Measurements from ENCODE around the gene MAPK8IP3.
"Not testable (repeated sequence)": the region's sequence is repeated elsewhere in the genome, so short reads cannot be mapped to it uniquely, and the experiment has no call there.

Gene MAPK8IP3

DNA sequence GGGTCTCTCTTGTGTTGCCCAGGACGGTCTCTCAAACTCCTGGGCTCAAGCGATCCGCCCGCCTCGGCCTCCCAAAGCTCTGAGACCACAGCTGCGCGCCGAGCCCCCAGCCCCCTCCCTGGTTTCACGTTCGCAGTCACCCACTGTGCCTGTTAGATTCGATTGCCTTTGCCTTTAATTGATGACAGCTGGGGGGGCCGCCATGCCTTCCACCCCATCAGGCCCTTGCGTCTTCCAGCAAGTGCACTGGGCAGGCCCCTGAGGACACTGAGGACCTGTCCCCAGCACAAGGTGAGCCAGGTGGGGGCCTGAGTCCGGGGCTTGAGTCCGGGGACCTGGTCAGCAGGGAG, 84.2 kb downstream of the MAPK8IP3 start:
- no peak for DNase-seq

DNA sequence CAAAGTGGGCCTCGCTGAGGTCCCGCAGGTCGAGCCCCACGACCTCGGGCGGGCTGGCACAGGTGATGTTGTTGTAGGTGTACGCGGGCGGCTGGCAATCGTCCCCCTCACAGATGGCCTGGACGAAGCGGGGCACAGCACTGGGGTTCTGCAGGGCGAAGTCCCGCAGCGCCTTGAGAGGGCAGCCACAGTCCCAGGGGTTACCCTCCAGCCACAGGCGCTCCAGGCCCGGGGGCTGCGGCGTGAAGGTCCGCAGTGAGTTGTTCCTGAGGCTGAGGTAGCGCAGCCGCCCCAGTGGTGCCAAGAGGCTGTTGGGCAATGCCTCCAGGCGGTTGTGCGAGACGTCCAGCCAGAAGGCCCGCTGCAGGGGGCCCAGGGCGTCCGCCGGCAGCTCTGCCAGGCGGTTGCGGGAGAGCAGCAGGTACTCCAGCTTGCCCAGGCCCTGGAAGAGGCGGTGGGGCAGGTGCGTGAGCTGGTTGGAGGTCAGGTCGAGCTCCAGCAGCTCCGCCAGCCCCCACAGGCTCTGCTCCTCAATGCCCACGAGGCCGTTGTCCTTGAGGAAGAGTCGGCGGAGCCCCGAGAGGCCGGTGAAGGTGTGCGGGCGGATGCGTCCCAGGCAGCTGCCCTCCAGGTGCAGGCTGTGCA, 84.7 kb downstream of the MAPK8IP3 start:
- DNase-seq = no peak

DNA sequence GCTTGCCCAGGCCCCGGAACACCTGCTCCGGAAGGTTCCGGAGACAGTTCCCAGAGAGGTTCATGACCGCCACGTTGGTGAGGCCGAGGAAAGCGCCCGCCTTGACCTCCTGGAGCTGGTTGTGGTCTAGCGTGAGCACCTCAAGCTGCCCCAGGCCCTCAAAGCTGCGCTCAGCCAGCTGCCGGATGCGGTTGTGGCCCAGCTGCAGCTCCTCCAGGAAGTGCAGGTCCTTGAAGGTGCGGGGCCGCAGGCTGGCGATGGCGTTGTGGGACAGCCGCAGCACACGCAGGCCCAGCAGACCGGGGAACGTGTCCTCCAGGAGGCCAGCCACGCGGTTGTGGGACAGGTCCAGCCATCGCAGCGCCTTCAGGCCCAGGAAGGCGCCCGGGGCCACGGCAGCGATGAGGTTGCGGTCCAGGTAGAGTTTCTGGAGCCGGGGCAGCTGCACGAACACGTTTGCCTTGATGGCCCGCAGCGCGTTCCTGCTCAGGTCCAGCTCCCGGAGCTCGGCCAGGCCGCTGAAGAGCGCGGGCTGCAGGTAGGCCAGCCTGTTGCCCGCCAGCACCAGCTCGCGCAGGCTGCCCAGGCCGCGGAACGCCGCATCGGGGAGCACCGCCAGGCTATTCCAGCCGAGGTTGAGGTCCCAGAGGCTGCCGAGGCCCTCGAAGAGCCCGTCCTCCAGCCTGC, 85.4 kb downstream of the MAPK8IP3 start:
- no peak for DNase-seq

DNA sequence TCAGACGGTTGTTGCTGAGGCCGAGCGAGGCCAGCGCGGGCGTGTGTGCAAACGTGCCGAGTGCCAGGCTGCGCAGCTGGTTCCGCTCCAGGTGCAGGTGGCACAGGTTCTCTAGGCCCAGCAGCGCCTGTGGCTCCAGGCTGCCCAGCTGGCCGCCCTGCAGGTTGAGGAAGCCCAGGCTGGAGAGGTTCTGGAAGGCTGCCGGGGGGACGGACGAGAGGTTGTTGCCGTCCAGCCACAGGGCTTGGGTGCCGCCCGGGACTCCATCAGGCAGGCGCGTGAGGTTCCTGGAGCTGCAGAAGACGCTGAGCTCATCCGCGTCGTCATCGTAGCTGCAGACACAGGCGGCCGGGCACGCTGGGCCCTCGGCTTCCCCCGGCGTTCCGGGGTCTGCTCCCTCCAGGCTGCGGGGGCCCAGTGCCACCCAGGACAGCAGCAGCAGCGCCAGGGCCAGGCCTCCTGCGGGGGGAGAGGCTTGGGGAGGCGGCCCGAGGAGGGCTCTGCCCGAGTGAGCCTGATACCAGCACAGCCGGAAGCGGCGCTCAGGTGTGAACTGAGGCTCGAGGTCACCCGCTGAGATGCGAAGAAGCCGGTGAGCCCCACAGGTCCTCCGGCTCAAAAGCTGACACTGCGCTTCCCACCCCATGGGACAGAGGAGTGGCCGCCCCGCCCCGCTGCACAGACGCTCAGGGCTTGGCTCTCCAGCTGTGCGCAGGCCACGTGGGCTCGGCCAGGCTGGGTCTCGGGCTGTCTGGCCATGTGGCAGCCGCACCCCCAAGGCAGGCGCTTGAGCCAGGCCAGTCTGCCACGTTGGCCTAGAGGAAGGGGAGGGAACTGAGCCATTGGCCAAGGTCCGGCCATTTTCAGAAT, 86.2 kb downstream of the MAPK8IP3 start:
- no peak for DNase-seq

DNA sequence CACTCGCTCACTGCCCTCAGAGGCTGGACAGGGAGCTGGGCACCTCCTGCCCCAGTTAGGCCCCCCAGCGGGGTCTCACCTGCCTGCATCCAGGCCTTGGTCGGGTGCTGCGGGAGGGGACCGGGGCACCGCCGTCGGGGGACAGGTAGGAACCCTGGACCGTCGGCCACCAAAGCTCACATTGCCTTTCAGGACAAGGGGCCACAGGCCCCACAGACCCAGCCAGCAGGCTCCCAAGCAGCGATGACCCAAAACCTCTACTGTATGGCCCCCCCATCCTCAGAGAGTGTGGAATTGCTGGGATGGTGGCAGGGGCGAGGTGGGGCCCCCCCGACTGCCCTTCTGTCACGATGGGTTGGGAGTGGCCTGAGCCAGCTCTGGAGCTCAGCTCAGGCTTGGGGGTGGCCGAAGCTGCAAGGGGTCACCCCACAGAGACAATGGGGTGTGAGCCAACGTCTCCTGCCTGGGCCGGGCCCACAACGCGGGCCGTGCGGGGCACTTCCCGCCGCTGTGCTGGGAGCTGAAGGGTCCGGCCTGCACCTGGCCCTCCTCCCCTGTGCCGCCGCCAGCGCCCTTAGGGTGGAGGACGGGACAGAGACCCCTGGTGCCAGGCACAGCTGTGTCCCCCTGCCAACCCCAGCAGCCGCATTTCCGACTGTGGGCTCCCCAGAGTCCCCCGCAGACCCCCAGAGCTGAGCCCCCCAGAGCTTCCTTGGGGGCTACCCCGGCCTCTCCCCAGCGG, 87.0 kb downstream of the MAPK8IP3 start:
- DNase-seq = no peak

DNA sequence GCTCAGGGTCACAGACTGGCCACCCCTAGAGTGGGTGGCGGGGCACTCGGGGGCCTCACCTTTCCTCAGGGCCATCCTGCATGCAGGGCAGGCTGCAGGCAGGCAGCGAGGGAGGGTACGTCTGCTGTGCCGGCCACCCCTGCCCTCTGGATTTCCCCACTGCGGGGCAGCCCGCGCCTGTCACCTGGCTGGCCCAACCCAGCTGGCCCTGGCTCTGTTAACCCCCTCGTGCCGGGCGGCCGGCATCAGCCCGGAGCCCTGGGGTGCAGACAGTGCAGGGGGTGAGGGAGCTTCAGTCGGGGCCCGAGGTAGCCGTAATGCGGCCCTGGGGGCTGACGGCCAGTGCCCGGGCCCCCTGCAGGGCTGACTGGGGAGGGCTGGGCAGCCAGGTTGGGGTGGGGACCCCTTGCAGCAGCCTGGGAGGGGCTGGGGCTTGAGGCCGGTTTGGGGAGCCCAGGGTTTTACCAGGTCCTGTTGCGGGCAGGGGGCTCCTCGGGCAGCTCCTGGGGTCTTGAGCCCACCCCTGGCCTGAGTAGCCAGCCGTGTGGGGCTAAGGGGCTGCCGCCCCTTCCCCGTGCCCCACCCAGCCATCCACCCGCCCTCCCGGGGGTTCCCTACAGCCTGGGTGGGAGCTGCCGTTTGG, 87.7 kb downstream of the MAPK8IP3 start, which contains the start of gene IGFALS:
Gene IGFALS, minus strand, starts transcription at position 128 of the 643 bp plus-strand sequence. Its CDS starts 53 bp downstream, at position 75.
- DNase-seq = no peak

- no peak for DNase-seq
Observed at GRCh38 chr16:1794221-1794871, 88.4 kb downstream of the MAPK8IP3 start.

- DNase-seq = no peak
Observed at GRCh38 chr16:1794908-1795666, 89.1 kb downstream of the MAPK8IP3 start.

DNA sequence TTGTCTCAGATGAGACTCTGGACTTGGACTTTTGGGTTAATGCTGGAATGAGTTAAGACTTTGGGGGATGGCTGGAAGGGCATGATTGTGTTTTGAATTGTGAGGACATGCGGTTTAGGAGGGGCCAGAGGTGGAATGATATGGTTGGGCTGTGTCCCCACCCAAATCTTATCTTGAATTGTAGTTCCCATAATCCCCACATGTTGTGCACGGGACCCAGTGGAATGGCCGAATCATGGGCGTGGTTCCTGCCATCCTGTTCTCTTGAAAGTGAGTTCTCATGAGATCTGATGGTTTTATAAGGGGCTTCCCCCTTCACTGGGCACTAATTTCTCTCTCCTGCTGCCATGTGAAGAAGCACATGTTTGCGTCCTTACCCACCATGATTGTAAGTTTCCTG, 93.3 kb downstream of the MAPK8IP3 start:
- DNase-seq = not testable (repeated sequence)

DNA sequence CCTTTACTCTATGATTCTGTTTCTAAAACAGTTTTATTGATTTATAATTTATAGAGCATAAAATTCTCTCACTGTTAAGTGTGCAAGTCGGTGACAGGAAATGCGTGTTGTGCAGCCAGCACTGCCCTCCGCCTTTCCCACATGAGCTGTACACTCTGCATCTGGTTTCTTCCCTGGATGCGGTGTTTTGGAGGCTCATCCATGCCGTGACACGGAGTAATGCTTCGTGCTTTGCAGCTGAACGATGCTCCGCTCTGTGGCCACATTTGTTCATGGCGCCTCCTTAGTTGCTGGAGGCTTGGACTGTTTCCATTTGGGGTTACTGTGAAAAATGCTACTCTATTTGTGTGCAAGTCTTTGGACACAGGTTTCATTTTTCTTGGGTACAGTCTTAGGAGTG, 94.7 kb downstream of the MAPK8IP3 start:
- DNase-seq = no peak

DNA sequence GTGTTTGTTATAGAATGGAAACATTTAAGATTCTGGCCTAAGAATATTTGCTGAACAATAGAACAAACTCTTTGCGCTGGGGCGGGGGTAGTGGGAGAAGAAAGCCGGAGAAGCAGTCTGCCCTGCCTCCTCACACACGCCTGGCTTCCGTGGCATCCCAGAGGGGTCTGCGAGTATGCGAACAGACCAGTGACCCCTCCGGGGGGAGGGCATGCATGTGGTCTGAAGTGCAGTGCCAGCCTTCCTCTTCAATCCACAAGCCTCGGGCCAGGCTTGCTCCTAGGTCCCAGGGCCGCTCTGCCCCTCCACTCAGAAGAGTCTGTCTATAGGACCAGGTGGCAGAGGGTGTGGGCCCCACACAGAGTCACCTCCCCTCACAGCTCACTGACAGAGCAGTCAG, 101.6 kb downstream of the MAPK8IP3 start:
- no peak for DNase-seq

DNA sequence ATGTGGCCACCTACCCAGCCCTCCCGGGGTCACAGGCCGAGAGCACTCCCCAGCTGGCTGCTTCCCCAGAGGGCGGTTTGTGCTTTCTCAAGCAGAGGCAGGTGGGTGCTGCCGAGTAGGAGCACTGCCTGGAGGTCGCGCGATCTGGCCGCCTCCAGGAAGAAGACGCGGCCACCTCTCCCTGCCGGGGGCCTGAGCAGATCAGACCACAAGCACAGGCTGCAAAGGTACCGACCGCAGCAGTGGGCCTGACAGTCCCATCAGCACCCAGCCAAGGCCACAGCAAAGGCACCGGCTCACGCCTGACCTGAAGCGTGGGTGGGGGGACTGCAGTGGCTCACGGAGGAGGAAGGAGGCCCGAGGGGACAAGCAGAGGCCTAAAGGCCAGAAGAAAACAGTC, 102.7 kb downstream of the MAPK8IP3 start:
- no peak for DNase-seq

DNA sequence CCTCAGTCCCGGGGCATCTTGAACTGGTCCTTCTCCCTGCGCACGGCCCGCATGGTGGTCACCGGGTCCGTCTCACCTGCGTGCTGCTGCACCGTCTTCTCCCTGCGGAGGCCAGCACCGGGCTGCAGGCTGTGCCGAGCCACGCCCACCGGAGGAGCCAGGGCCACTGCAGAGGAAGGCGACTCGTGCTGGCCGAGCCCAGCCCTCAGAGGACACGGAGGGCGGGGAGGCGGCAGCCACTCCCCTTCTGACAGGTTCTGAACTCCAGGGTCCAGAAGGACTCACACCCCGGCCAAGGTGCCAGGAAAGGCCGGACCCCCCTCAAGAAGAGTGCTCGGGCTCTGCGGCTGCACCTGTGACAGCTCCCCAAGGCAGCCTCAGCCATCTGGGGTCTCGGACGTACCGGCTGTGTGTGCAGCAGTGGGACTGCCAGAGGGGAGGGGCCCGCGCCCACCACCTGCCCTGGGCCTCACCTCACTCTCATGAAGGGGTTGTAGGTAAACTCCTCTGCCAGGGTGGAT, 103.3 kb downstream of the MAPK8IP3 start:
- DNase-seq = no peak

GRCh38 chr16:1810106-1810505, 104.1 kb downstream of the MAPK8IP3 start:
- no peak for DNase-seq

DNA sequence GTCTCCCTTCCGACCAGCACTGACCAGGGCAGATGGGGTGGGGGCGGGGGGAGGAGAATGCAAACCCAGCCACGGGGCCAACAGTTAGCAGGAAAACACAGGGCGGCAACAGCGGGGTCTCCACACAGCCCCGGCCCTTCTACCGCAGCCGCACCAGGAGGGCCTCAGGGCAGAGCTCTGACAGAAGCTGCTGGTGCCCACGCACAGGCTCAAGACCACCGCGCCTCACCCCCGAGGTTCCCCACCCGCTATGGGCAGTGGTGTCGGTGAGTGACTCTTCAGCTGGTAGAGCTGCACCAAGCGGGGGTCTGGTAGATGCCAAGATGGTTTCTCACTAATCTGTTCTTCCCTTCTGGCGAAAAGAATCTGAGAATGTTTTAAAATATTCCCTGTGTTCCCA, 104.5 kb downstream of the MAPK8IP3 start:
- no peak for DNase-seq

- DNase-seq = no peak
Observed at GRCh38 chr16:1812732-1813163, 106.8 kb downstream of the MAPK8IP3 start.

DNA sequence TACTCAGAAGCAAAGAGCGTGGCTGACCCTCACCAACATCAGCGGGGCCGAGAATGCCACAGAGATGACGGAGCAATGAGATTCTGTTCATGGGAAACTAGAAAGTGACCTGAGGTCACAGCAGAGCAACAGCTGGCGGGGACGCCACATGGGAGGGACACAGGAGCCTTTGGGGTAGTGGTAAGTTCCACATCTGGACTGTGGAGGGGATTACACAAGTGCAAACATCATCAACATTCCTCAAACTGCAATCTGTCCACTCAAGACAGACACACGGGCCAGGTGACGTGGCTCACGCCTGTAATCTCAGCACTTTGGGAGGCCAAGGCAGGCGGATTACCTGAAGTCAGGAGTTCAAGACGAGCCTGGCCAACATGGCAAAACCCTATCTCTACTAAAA, 109.5 kb downstream of the MAPK8IP3 start:
- no peak for DNase-seq

- no peak for DNase-seq
Observed at GRCh38 chr16:1816396-1817275, 110.6 kb downstream of the MAPK8IP3 start.

DNA sequence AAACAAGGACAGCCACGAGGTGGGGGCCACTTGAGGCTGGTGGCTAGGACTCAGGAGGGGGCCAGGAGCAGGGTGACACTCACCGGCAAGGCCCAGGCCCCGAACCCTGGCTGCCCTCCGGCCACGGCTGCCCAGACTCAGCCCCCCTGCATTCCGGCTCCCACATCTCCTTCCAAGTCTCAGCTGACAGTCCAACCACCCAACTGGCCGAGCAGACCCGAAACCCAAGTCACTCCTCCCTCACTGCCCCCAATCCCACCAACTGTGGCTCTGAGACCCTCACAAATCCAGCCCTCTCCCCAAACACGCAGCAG, 111.2 kb downstream of the MAPK8IP3 start:
- DNase-seq = no peak

GRCh38 chr16:1817716-1818115, 111.7 kb downstream of the MAPK8IP3 start:
- DNase-seq = no peak

Measured in SIG-M5 (cell line).